A673 (cell line): Measurements from ENCODE around the gene PARD3.

ENCODE experiments used
- CTCF ChIP-seq: fragments of 300-800, 200-600 bp; sonication (generic); conservative IDR thresholded peaks from 2 replicates; pipeline ENCODE4 v1.5.1; 2017; ENCODE audit warnings: low read depth, mild to moderate bottlenecking, antibody characterized with exemption, low read length, moderate library complexity, mixed read lengths
- EZH2 ChIP-seq: fragments of 200-600 bp; sonication (generic); IDR thresholded peaks from 2 replicates; pipeline ENCODE4 v1.6.1; 2017; ENCODE audit warnings: borderline replicate concordance, low read depth, mild to moderate bottlenecking, mixed read lengths, antibody characterized with exemption, low read length; ENCODE audit not compliant: poor library complexity, severe bottlenecking

GRCh38 chr10:34488476-34489130 lies 326.5 kb downstream of the PARD3 start:
- TF ChIP-seq CTCF, result no peak
- no peak for TF ChIP-seq EZH2
